Measurements from ENCODE around the gene SLC4A2.

SLC4A2 gene

GRCh38 chr7:151071032-151071866 lies 11.9 kb downstream of the SLC4A2 start:
- H3K9me3 ChIP-seq (ENCODE audit: control insufficient read depth in 5 of 5, low read length in 5 of 5), result no peaks in the 10 kb centered on the region
- H3K27ac ChIP-seq (ENCODE audit: low read depth, low read length), result no peak overlapping the region
- no peaks in the 10 kb centered on the region for H3K4me1 ChIP-seq (ENCODE audit: control insufficient read depth in 5 of 5, insufficient read depth in 5 of 5, low read length in 5 of 5)
- no peaks in the 10 kb centered on the region for H3K27me3 ChIP-seq (ENCODE audit: control insufficient read depth in 5 of 5, insufficient read depth in 4 of 5, low read length in 5 of 5)
- peaks cover 0 to 90% (median 84%) of the 10 kb centered on the region in 5 donors for H3K36me3 ChIP-seq (ENCODE audit: control insufficient read depth in 5 of 5, insufficient read depth in 5 of 5, low read length in 5 of 5)
- H3K4me3 ChIP-seq (ENCODE audit: low read depth in 1 of 5, low read length in 5 of 5), result no peak overlapping the region
- no peak overlapping the region for H3K9ac ChIP-seq (ENCODE audit: low read length in 5 of 5)

- no peak overlapping the region for H3K9ac ChIP-seq (ENCODE audit: low read length in 5 of 5)
- no peak overlapping the region for H3K4me3 ChIP-seq (ENCODE audit: low read depth in 1 of 5, low read length in 5 of 5)
- H3K27me3 ChIP-seq (ENCODE audit: control insufficient read depth in 5 of 5, insufficient read depth in 4 of 5, low read length in 5 of 5), result no peaks in the 10 kb centered on the region
- peaks cover 0 to 14% (median 10%) of the 10 kb centered on the region in 5 donors for H3K4me1 ChIP-seq (ENCODE audit: control insufficient read depth in 5 of 5, insufficient read depth in 5 of 5, low read length in 5 of 5)
- H3K36me3 ChIP-seq (ENCODE audit: control insufficient read depth in 5 of 5, insufficient read depth in 5 of 5, low read length in 5 of 5), result peaks cover 0 to 78% (median 67%) of the 10 kb centered on the region in 5 donors
- H3K27ac ChIP-seq (ENCODE audit: low read depth, low read length), result no peak overlapping the region
- H3K9me3 ChIP-seq (ENCODE audit: control insufficient read depth in 5 of 5, low read length in 5 of 5), result no peaks in the 10 kb centered on the region
These were observed 14.6 kb downstream of the SLC4A2 start for GRCh38 chr7:151073990-151074389.

- H3K9me3 ChIP-seq (ENCODE audit: control insufficient read depth in 5 of 5, low read length in 5 of 5), result no peaks in the 10 kb centered on the region
- H3K36me3 ChIP-seq (ENCODE audit: control insufficient read depth in 5 of 5, insufficient read depth in 5 of 5, low read length in 5 of 5), result peaks cover 0 to 68% (median 57%) of the 10 kb centered on the region in 5 donors
- H3K27ac ChIP-seq (ENCODE audit: low read depth, low read length), result no peak overlapping the region
- H3K9ac ChIP-seq (ENCODE audit: low read length in 5 of 5), result no peak overlapping the region
- H3K4me3 ChIP-seq (ENCODE audit: low read depth in 1 of 5, low read length in 5 of 5), result no peak overlapping the region
- H3K4me1 ChIP-seq (ENCODE audit: control insufficient read depth in 5 of 5, insufficient read depth in 5 of 5, low read length in 5 of 5), result peaks cover 2 to 25% (median 20%) of the 10 kb centered on the region in 5 donors
- H3K27me3 ChIP-seq (ENCODE audit: control insufficient read depth in 5 of 5, insufficient read depth in 4 of 5, low read length in 5 of 5), result no peaks in the 10 kb centered on the region
These were observed 15.7 kb downstream of the SLC4A2 start for GRCh38 chr7:151074817-151075661.

- no peak overlapping the region for H3K9ac ChIP-seq (ENCODE audit: low read length in 5 of 5)
- H3K27me3 ChIP-seq (ENCODE audit: control insufficient read depth in 5 of 5, insufficient read depth in 4 of 5, low read length in 5 of 5), result no peaks in the 10 kb centered on the region
- H3K4me1 ChIP-seq (ENCODE audit: control insufficient read depth in 5 of 5, insufficient read depth in 5 of 5, low read length in 5 of 5), result peaks cover 2 to 28% (median 22%) of the 10 kb centered on the region in 5 donors
- H3K36me3 ChIP-seq (ENCODE audit: control insufficient read depth in 5 of 5, insufficient read depth in 5 of 5, low read length in 5 of 5), result peaks cover 0 to 62% (median 52%) of the 10 kb centered on the region in 5 donors
- no peak overlapping the region for H3K27ac ChIP-seq (ENCODE audit: low read depth, low read length)
- H3K9me3 ChIP-seq (ENCODE audit: control insufficient read depth in 5 of 5, low read length in 5 of 5), result no peaks in the 10 kb centered on the region
- H3K4me3 ChIP-seq (ENCODE audit: low read depth in 1 of 5, low read length in 5 of 5), result no peak overlapping the region
These were observed 16.2 kb downstream of the SLC4A2 start for GRCh38 chr7:151075662-151075971.

- Histone ChIP-seq H3K4me1 (ENCODE audit: control insufficient read depth in 5 of 5, insufficient read depth in 5 of 5, low read length in 5 of 5) (peaks cover 2 to 30% (median 24%) of the 10 kb centered on the region in 5 donors), H3K27ac (ENCODE audit: low read depth, low read length) (no peak overlapping the region), H3K27me3 (ENCODE audit: control insufficient read depth in 5 of 5, insufficient read depth in 4 of 5, low read length in 5 of 5) (no peaks in the 10 kb centered on the region), H3K36me3 (ENCODE audit: control insufficient read depth in 5 of 5, insufficient read depth in 5 of 5, low read length in 5 of 5) (peaks cover 0 to 58% (median 48%) of the 10 kb centered on the region in 5 donors), H3K9ac (ENCODE audit: low read length in 5 of 5) (no peak overlapping the region), H3K9me3 (ENCODE audit: control insufficient read depth in 5 of 5, low read length in 5 of 5) (no peaks in the 10 kb centered on the region), H3K4me3 (ENCODE audit: low read depth in 1 of 5, low read length in 5 of 5) (no peak overlapping the region)
These were observed 16.6 kb downstream of the SLC4A2 start for GRCh38 chr7:151075978-151076426.

- no peak overlapping the region for H3K9ac ChIP-seq (ENCODE audit: low read length in 5 of 5)
- H3K27ac ChIP-seq (ENCODE audit: low read depth, low read length), result no peak overlapping the region
- H3K27me3 ChIP-seq (ENCODE audit: control insufficient read depth in 5 of 5, insufficient read depth in 4 of 5, low read length in 5 of 5), result no peaks in the 10 kb centered on the region
- no peaks in the 10 kb centered on the region for H3K9me3 ChIP-seq (ENCODE audit: control insufficient read depth in 5 of 5, low read length in 5 of 5)
- no peak overlapping the region for H3K4me3 ChIP-seq (ENCODE audit: low read depth in 1 of 5, low read length in 5 of 5)
- peaks cover 2 to 40% (median 35%) of the 10 kb centered on the region in 5 donors for H3K4me1 ChIP-seq (ENCODE audit: control insufficient read depth in 5 of 5, insufficient read depth in 5 of 5, low read length in 5 of 5)
- H3K36me3 ChIP-seq (ENCODE audit: control insufficient read depth in 5 of 5, insufficient read depth in 5 of 5, low read length in 5 of 5), result peaks cover 0 to 48% (median 37%) of the 10 kb centered on the region in 5 donors
These were observed 17.7 kb downstream of the SLC4A2 start for GRCh38 chr7:151076863-151077704.

- H3K36me3 ChIP-seq (ENCODE audit: control insufficient read depth in 5 of 5, insufficient read depth in 5 of 5, low read length in 5 of 5), result peaks cover 0 to 41% (median 36%) of the 10 kb centered on the region in 5 donors
- H3K27ac ChIP-seq (ENCODE audit: low read depth, low read length), result no peak overlapping the region
- no peak overlapping the region for H3K9ac ChIP-seq (ENCODE audit: low read length in 5 of 5)
- no peak overlapping the region for H3K4me3 ChIP-seq (ENCODE audit: low read depth in 1 of 5, low read length in 5 of 5)
- no peaks in the 10 kb centered on the region for H3K27me3 ChIP-seq (ENCODE audit: control insufficient read depth in 5 of 5, insufficient read depth in 4 of 5, low read length in 5 of 5)
- H3K9me3 ChIP-seq (ENCODE audit: control insufficient read depth in 5 of 5, low read length in 5 of 5), result no peaks in the 10 kb centered on the region
- peaks cover 4 to 47% (median 42%) of the 10 kb centered on the region in 5 donors for H3K4me1 ChIP-seq (ENCODE audit: control insufficient read depth in 5 of 5, insufficient read depth in 5 of 5, low read length in 5 of 5)
These were observed 18.4 kb downstream of the SLC4A2 start for GRCh38 chr7:151077705-151078232.

GRCh38 chr7:151078233-151079040 lies 19.0 kb downstream of the SLC4A2 start:
- no peak overlapping the region for H3K27ac ChIP-seq (ENCODE audit: low read depth, low read length)
- no peak overlapping the region for H3K4me3 ChIP-seq (ENCODE audit: low read depth in 1 of 5, low read length in 5 of 5)
- peaks cover 4 to 49% (median 43%) of the 10 kb centered on the region in 5 donors for H3K4me1 ChIP-seq (ENCODE audit: control insufficient read depth in 5 of 5, insufficient read depth in 5 of 5, low read length in 5 of 5)
- no peaks in the 10 kb centered on the region for H3K9me3 ChIP-seq (ENCODE audit: control insufficient read depth in 5 of 5, low read length in 5 of 5)
- no peaks in the 10 kb centered on the region for H3K27me3 ChIP-seq (ENCODE audit: control insufficient read depth in 5 of 5, insufficient read depth in 4 of 5, low read length in 5 of 5)
- no peak overlapping the region for H3K9ac ChIP-seq (ENCODE audit: low read length in 5 of 5)
- H3K36me3 ChIP-seq (ENCODE audit: control insufficient read depth in 5 of 5, insufficient read depth in 5 of 5, low read length in 5 of 5), result peaks cover 0 to 41% (median 34%) of the 10 kb centered on the region in 5 donors
